ENCODE data around the gene RP2. TPM values are rescaled to one million over a fixed set of nuclear protein-coding genes. Genes with fewer than 3 reads are reported as not detected.

RP2 gene
- total and polyA plus RNA-seq, 11 donors, result 1.8 to 9.0 (median 3.6) TPM

DNA sequence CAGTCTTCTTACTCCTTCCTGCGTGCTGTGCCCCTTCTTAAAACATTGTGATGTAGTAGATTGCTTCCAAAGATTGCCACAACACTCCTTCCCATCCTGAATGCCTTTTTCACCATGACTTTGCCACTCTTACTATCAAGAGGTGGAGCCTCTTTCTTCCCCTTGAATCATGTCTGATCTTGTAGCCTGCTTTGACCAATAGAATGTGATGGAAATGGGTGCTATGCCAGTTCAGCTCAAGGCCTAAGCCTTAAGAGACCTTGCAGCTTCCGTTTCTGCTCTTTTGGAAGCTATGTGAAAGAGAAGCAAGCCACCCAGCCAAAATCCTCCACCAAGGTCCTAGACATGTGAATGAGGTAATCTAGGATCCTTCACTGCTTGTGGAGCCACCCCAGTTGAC is 31.6 kb upstream of the RP2 start:
- no peaks in the 10 kb centered on the region for H3K36me3 ChIP-seq
- TF ChIP-seq CTCF (IDR thresholded peaks at IDR 0.05) (no peak), POLR2A (IDR thresholded peaks at IDR 0.05) (no peak)
- no peak overlapping the region for H3K27ac ChIP-seq
- peaks cover 0 to 16% (median 0%) of the 10 kb centered on the region in 9 donors for H3K27me3 ChIP-seq
- H3K4me3 ChIP-seq, result no peak overlapping the region
- no peaks in the 10 kb centered on the region for H3K4me1 ChIP-seq
- ATAC-seq (no peak), DNase-seq (no peak)
- intact Hi-C loops (cut with DNase I), result no loop called here
- WGBS, 4 donors, result 58 to 86% (median 76%) methylated on average over 2 of the region's 2 CpGs
- no peaks in the 10 kb centered on the region for H3K9me3 ChIP-seq

- H3K4me1 ChIP-seq, result no peaks in the 10 kb centered on the region
- no peak overlapping the region for H3K27ac ChIP-seq
- no peaks in the 10 kb centered on the region for H3K9me3 ChIP-seq
- no peak overlapping the region for H3K4me3 ChIP-seq
- DNase-seq (no peak), ATAC-seq (no peak)
- peaks cover 0 to 27% (median 0%) of the 10 kb centered on the region in 9 donors for H3K27me3 ChIP-seq
- TF ChIP-seq POLR2A (IDR thresholded peaks at IDR 0.05) (no peak), CTCF (IDR thresholded peaks at IDR 0.05) (no peak)
- 58 to 71% (median 68%) methylated on average over 1 of the region's 1 CpG for WGBS, 4 donors
- H3K36me3 ChIP-seq, result no peaks in the 10 kb centered on the region
- intact Hi-C loops (cut with DNase I), result no loop called here
These were observed 25.7 kb upstream of the RP2 start for GRCh38 chrX:46811121-46811520.

- TF ChIP-seq POLR2A (IDR thresholded peaks at IDR 0.05) (no peak), CTCF (IDR thresholded peaks at IDR 0.05) (no peak)
- ATAC-seq, result no peak
- H3K4me1 ChIP-seq, result no peaks in the 10 kb centered on the region
- no peaks in the 10 kb centered on the region for H3K9me3 ChIP-seq
- intact Hi-C loops (cut with DNase I), result no loop called here
- no peak overlapping the region for H3K27ac ChIP-seq
- no peak overlapping the region for H3K4me3 ChIP-seq
- 36 to 66% (median 49%) methylated on average over 2 of the region's 2 CpGs for WGBS, 4 donors
- H3K27me3 ChIP-seq, result peaks cover 0 to 27% (median 0%) of the 10 kb centered on the region in 9 donors
- no peaks in the 10 kb centered on the region for H3K36me3 ChIP-seq
- DNase-seq, result no peak
These were observed 24.4 kb upstream of the RP2 start for GRCh38 chrX:46812445-46812844.

- DNase-seq, result no peak
- Histone ChIP-seq H3K4me1 (no peaks in the 10 kb centered on the region), H3K27ac (no peak overlapping the region), H3K4me3 (no peak overlapping the region), H3K9me3 (no peaks in the 10 kb centered on the region), H3K36me3 (no peaks in the 10 kb centered on the region), H3K27me3 (peaks cover 0 to 22% (median 0%) of the 10 kb centered on the region in 9 donors)
- TF ChIP-seq POLR2A (IDR thresholded peaks at IDR 0.05) (no peak), CTCF (IDR thresholded peaks at IDR 0.05) (no peak)
- WGBS, 4 donors, result 81 to 91% (median 86%) methylated on average over 7 of the region's 7 CpGs
- intact Hi-C loops (cut with DNase I), result no loop called here
- no peak for ATAC-seq
These were observed 21.9 kb upstream of the RP2 start for GRCh38 chrX:46814966-46815365.

Data from heart left ventricle (tissue), 16 donors.